ENCODE results near the gene PPME1. TPM values are rescaled to one million over a fixed set of nuclear protein-coding genes. Genes with fewer than 3 reads are reported as not detected.

The PPME1 gene
- total RNA-seq, 2 donors from 2014 or later, result 44.1 to 61.5 TPM

DNA sequence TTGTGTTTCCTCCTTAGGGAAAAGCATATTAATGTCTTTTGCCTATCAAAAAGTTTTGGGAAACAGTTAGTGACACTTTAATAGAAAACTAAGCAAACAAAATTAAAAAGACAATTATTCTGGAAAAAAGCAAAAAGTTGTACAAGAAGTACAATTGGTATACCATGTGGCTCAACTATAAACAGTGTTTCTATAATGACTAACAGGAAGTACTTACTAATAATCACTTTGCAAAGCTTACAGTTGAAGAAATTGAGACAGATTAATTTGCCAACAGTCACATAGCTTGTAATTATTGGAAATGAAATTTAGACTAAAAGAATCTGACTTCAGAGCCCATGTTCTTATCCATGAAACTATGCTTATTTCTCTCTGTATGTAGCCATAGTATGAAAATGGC, 24.7 kb downstream of the PPME1 start:
- TF ChIP-seq, protein P1, sequence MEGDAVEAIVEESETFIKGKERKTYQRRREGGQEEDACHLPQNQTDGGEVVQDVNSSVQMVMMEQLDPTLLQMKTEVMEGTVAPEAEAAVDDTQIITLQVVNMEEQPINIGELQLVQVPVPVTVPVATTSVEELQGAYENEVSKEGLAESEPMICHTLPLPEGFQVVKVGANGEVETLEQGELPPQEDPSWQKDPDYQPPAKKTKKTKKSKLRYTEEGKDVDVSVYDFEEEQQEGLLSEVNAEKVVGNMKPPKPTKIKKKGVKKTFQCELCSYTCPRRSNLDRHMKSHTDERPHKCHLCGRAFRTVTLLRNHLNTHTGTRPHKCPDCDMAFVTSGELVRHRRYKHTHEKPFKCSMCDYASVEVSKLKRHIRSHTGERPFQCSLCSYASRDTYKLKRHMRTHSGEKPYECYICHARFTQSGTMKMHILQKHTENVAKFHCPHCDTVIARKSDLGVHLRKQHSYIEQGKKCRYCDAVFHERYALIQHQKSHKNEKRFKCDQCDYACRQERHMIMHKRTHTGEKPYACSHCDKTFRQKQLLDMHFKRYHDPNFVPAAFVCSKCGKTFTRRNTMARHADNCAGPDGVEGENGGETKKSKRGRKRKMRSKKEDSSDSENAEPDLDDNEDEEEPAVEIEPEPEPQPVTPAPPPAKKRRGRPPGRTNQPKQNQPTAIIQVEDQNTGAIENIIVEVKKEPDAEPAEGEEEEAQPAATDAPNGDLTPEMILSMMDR (IDR thresholded peaks at IDR 0.05), result no peak
- Histone ChIP-seq H3K36me3 (no peaks in the 10 kb centered on the region), H3K4me3 (no peak overlapping the region), H3K27me3 (no peaks in the 10 kb centered on the region), H3K9me3 (no peaks in the 10 kb centered on the region), H3K4me1 (no peaks in the 10 kb centered on the region), H3K27ac (no peak overlapping the region), H3K9ac (ENCODE audit: low read depth in 2 of 2, low read length in 2 of 2) (no peak overlapping the region)
- no peak for DNase-seq
- intact Hi-C loops (cut with DNase I), result no loop called here

DNA sequence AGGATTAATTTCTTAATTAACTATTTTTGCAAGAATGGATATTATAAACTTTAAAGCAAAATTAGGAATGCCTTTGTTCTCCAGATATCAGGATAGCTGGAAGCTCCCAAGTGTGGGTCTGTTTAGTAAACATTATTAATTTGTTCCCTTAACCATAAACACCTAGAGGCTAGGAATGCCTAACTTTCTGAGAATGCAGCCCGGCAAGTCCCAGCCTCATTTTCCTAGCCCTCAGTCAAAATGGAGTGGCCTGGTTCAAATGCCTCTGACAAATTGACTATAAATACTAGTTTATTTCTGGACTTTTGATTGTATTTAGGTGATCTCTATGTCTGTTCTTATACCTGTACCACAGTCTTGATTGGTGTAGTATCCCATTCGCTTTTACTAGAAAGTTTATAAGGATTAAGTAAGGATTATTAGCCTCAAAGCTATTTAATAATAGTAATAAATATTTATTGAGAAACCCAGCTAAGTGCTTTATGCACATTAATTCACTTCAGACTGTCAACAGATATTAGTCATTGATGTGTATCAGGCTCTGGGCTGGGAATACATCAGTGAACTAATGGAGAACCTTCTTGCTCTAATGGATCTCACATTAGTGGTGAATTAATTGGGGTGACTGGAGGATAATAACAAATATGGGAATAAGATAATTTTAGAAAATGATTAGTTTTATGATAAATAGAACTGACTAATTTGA, 25.8 kb downstream of the PPME1 start:
- intact Hi-C loops (cut with DNase I), result no loop called here
- H3K27me3 ChIP-seq, result no peaks in the 10 kb centered on the region
- no peak overlapping the region for H3K4me3 ChIP-seq
- H3K4me1 ChIP-seq, result no peaks in the 10 kb centered on the region
- no peak overlapping the region for H3K9ac ChIP-seq (ENCODE audit: low read depth in 2 of 2, low read length in 2 of 2)
- TF ChIP-seq, protein P1 (IDR thresholded peaks at IDR 0.05), result no peak
- no peaks in the 10 kb centered on the region for H3K9me3 ChIP-seq
- no peak for DNase-seq
- H3K27ac ChIP-seq, result no peak overlapping the region
- no peaks in the 10 kb centered on the region for H3K36me3 ChIP-seq

DNA sequence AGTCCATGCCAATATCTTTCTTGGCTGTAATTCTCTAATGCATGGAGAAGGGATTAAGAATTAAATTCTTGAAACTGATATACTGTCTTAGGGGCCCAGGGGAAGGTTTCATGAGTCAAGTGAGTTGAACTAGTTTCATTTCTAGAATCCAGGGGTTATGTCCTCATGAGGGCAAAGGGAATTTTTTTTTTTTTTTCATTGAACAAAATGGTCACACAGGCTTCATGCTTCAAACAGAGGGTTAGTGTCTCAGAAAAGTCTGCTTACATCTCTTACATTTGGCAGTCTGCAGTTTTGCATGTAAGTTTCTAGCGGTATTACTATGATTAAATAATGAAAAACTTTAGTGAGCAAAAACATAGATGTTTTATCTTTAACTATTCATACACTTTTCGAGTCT, 32.9 kb downstream of the PPME1 start:
- TF ChIP-seq, protein P1 (IDR thresholded peaks at IDR 0.05), result no peak
- no peak overlapping the region for H3K27ac ChIP-seq
- no peak overlapping the region for H3K9ac ChIP-seq (ENCODE audit: low read depth in 2 of 2, low read length in 2 of 2)
- no peak overlapping the region for H3K4me3 ChIP-seq
- H3K4me1 ChIP-seq, result no peaks in the 10 kb centered on the region
- no peaks in the 10 kb centered on the region for H3K9me3 ChIP-seq
- no peaks in the 10 kb centered on the region for H3K36me3 ChIP-seq
- DNase-seq, result no peak
- no peaks in the 10 kb centered on the region for H3K27me3 ChIP-seq
- intact Hi-C loops (cut with DNase I), result no loop called here

DNA sequence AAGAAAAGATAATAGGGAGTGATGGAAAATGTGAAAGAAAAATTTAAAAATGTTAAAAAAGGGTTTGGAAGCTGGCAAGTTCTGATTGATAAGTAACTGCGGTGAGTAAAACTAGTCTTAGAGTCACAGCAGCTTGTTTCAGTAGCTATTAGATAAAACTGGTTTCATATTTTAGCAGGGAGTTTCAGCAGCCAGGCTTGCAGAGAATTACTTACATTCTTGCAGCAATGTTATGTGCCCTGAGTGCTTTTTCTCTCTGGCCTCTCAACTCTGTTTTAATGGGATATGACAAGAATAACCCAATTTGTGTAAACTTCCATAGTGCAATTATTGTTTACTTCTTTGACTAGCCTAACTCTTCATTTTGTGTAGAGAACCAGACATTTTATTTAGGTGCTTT, 33.6 kb downstream of the PPME1 start:
- TF ChIP-seq, protein P1 (IDR thresholded peaks at IDR 0.05), result no peak
- Histone ChIP-seq H3K9ac (ENCODE audit: low read depth in 2 of 2, low read length in 2 of 2) (no peak overlapping the region), H3K36me3 (no peaks in the 10 kb centered on the region), H3K27me3 (no peaks in the 10 kb centered on the region), H3K4me3 (no peak overlapping the region), H3K9me3 (no peaks in the 10 kb centered on the region), H3K4me1 (no peaks in the 10 kb centered on the region), H3K27ac (no peak overlapping the region)
- DNase-seq, result no peak
- intact Hi-C loops (cut with DNase I), result no loop called here

DNA sequence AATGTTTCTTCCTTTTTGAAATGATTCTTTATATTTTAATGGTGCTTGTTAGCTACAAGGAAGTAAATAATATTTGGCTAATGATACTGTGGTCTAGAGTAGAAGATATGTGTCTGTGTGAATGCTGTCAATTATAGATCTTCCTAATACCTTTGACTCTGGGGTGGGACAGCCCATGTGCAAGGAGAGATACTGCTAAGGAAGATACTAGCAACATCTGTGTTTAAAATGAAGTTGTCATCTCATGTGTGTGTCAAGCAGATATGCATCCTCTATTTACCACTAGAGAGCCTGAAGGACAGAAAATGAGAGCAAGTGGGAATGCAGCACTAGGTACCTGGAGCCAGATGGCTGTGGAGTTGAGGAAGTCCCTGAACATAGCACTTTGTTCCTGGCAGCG, 34.1 kb downstream of the PPME1 start:
- no peak for DNase-seq
- Histone ChIP-seq H3K9me3 (no peaks in the 10 kb centered on the region), H3K36me3 (no peaks in the 10 kb centered on the region), H3K27ac (no peak overlapping the region), H3K4me1 (no peaks in the 10 kb centered on the region), H3K4me3 (no peak overlapping the region), H3K27me3 (no peaks in the 10 kb centered on the region), H3K9ac (ENCODE audit: low read depth in 2 of 2, low read length in 2 of 2) (no peak overlapping the region)
- intact Hi-C loops (cut with DNase I), result no loop called here
- TF ChIP-seq, protein P1 (IDR thresholded peaks at IDR 0.05), result no peak
